PC-3 (cell line): ENCODE measurements around the gene PDE11A. TPM values are rescaled to one million over a fixed set of nuclear protein-coding genes. Genes with fewer than 3 reads are reported as not detected.

Experiments used
- ATAC-seq: fragments of 200-7000 bp; cut with Tn5 transposase; 2 replicates; pipeline ENCODE4 v1.9.1; 2020; ENCODE audit warnings: mild to moderate bottlenecking, moderate library complexity
- BruUV-seq: library from RNA; stranded (reverse); fragments of 400-500 nt; replicated peaks from 2 replicates; lab custom pipeline; 2021; lab: Mats Ljungman, UMichigan
- CTCF ChIA-PET: fragments of 300-600 bp; sonication (Branson Sonifier 250); formaldehyde crosslinking; loops from one replicate; lab custom pipeline; 2022; ENCODE audit warnings: antibody characterized with exemption; lab: Charles Lee
- POLR2A ChIA-PET: fragments of 300-600 bp; sonication (Branson Sonifier 250); formaldehyde crosslinking; loops from one replicate; lab custom pipeline; 2022; ENCODE audit warnings: antibody characterized with exemption; ENCODE audit not compliant: unreplicated experiment; lab: Charles Lee
- DNase-seq: peaks from one replicate; pipeline ENCODE4 v3.0.0-alpha.2; 2015
- H2AFZ ChIP-seq: fragments of 300-600 bp; sonication (generic); 2 replicates; pipeline ENCODE4 v1.6.0; 2016; ENCODE audit warnings: antibody characterized with exemption, low read length
- H3F3A ChIP-seq: fragments of 300-600 bp; sonication (generic); one replicate; pipeline ENCODE4 v1.6.0; 2017; ENCODE audit warnings: antibody characterized with exemption, low read length, control low read depth, mild to moderate bottlenecking; ENCODE audit not compliant: unreplicated experiment
- H3K27ac ChIP-seq: fragments of 300-600 bp; sonication (generic); 2 replicates; pipeline ENCODE4 v1.5.1; 2016; ENCODE audit warnings: mild to moderate bottlenecking, low read length
- H3K27me3 ChIP-seq: fragments of 300-600 bp; sonication (generic); 2 replicates; pipeline ENCODE4 v1.6.1; 2016; ENCODE audit warnings: low read length, mixed read lengths
- H3K36me3 ChIP-seq: fragments of 300-600 bp; sonication (generic); 2 replicates; pipeline ENCODE4 v1.6.1; 2016; ENCODE audit warnings: low read depth, mixed run types, low read length, mixed read lengths
- H3K4me1 ChIP-seq: fragments of 300-600 bp; sonication (generic); 2 replicates; pipeline ENCODE4 v1.5.1; 2016; ENCODE audit warnings: low read length; ENCODE audit not compliant: insufficient read depth
- H3K4me2 ChIP-seq: fragments of 300-600 bp; sonication (generic); 2 replicates; pipeline ENCODE4 v1.6.0; 2016; ENCODE audit warnings: low read length
- H3K4me3 ChIP-seq: fragments of 300-600 bp; sonication (generic); 2 replicates; pipeline ENCODE4 v1.5.1; 2016; ENCODE audit warnings: mild to moderate bottlenecking, low read length, mixed read lengths
- H3K79me2 ChIP-seq: fragments of 300-600 bp; sonication (generic); 2 replicates; pipeline ENCODE4 v1.6.1; 2017; ENCODE audit warnings: low read length, mixed read lengths
- H3K9ac ChIP-seq: fragments of 300-600 bp; sonication (generic); 2 replicates; pipeline ENCODE4 v1.6.0; 2016; ENCODE audit warnings: mild to moderate bottlenecking, low read length
- H3K9me2 ChIP-seq: fragments of 300-600 bp; sonication (generic); replicated peaks from 2 replicates; pipeline ENCODE4 v1.6.1; 2016; ENCODE audit warnings: mixed run types, low read length, mixed read lengths
- H3K9me3 ChIP-seq: fragments of 300-600 bp; sonication (generic); 2 replicates; pipeline ENCODE4 v1.6.1; 2016; ENCODE audit warnings: low read length, mixed read lengths
- H4K20me1 ChIP-seq: fragments of 300-600 bp; sonication (generic); 2 replicates; pipeline ENCODE4 v1.6.1; 2016; ENCODE audit warnings: low read length, mixed read lengths
- CTCF ChIP-seq: fragments of 300-600 bp; sonication (generic); conservative IDR thresholded peaks from 2 replicates; pipeline ENCODE4 v1.5.1; 2017; ENCODE audit warnings: antibody characterized with exemption, low read depth, mild to moderate bottlenecking, low read length
- EZH2 ChIP-seq: fragments of 300-600 bp; sonication (generic); IDR thresholded peaks from one replicate; pipeline ENCODE4 v1.6.1; 2017; ENCODE audit warnings: antibody characterized with exemption, mild to moderate bottlenecking, low read length; ENCODE audit not compliant: unreplicated experiment
- EZH2phosphoT487 ChIP-seq: fragments of 300-600 bp; sonication (generic); IDR thresholded peaks from 2 replicates; pipeline ENCODE4 v1.6.1; 2018; ENCODE audit warnings: mild to moderate bottlenecking, antibody characterized with exemption, low read length, borderline replicate concordance
- intact Hi-C: fragments of 100-400 bp; cut with micrococcal nuclease; formaldehyde crosslinking; loops from 2 replicates; pipeline ENCODE4 v1.9.0; 2023
- total RNA-seq: library from RNA; depleted of rRNA; stranded (reverse); fragments of >200 nt; gene quantifications from 2 replicates; pipeline ENCODE4 v1.2.3, GENCODE V29; 2014

PDE11A gene
- total RNA-seq, 1 experiment from 2014 or later, result 0.15 TPM

GRCh38 chr2:178075006-178075326 is 2.4 kb upstream of the PDE11A start:
- no TSS peak for BruUV-seq
- no peaks in the 10 kb centered on the region for H3K79me2 ChIP-seq
- no peak overlapping the region for H3K27ac ChIP-seq
- no peak overlapping the region for H3K4me3 ChIP-seq
- POLR2A ChIA-PET, result no interaction called here
- H2AFZ ChIP-seq, result 0 out of 2 replicates have a peak overlapping the region, but pooled peaks have one; percentile 46
- H3K27me3 ChIP-seq, result peaks cover 3% of the 10 kb centered on the region; the same call in 1 of the 2 replicates
- H3K4me2 ChIP-seq, result peak overlapping the region; percentile 26
- CTCF ChIA-PET, result no interaction called here
- no peaks in the 10 kb centered on the region for H4K20me1 ChIP-seq
- H3K9me3 ChIP-seq, result no peaks in the 10 kb centered on the region
- ATAC-seq, result no peak; the same call in 1 of the 2 replicates
- DNase-seq, result peak; percentile 62
- intact Hi-C loops, result no loop called here
- H3K9ac ChIP-seq, result no peak overlapping the region
- TF ChIP-seq EZH2, result no peak
- no peak for TF ChIP-seq EZH2phosphoT487
- TF ChIP-seq CTCF, result no peak
- no peaks in the 10 kb centered on the region for H3K9me2 ChIP-seq
- H3F3A ChIP-seq, result no peaks in the 10 kb centered on the region
- peaks cover 27% of the 10 kb centered on the region for H3K4me1 ChIP-seq
- no peaks in the 10 kb centered on the region for H3K36me3 ChIP-seq

GRCh38 chr2:178074123-178075005 is 1.8 kb upstream of the PDE11A start:
- ChIA-PET CTCF (interaction anchor here (0.7 kb wide), 1 partner anchor 232 kb away, joined by 3 read pairs; no protein-coding TSS in a partner anchor), POLR2A (no interaction called here)
- H3K79me2 ChIP-seq, result no peaks in the 10 kb centered on the region
- H4K20me1 ChIP-seq, result no peaks in the 10 kb centered on the region
- peak overlapping the region; percentile 46; the same call in 1 of the 2 replicates for H2AFZ ChIP-seq
- intact Hi-C loops, result loop anchor here (5.0 kb wide), 1 partner anchor 92 kb away; no protein-coding TSS in a partner anchor
- H3K36me3 ChIP-seq, result no peaks in the 10 kb centered on the region
- DNase-seq (no peak), ATAC-seq (peak; percentile 19; the same call in 1 of the 2 replicates)
- H3F3A ChIP-seq, result no peaks in the 10 kb centered on the region
- H3K4me1 ChIP-seq, result peaks cover 27% of the 10 kb centered on the region
- H3K9me3 ChIP-seq, result no peaks in the 10 kb centered on the region
- TF ChIP-seq EZH2phosphoT487 (no peak), CTCF (no peak), EZH2 (no peak)
- no TSS peak for BruUV-seq
- no peak overlapping the region for H3K4me3 ChIP-seq
- H3K27ac ChIP-seq, result no peak overlapping the region
- no peak overlapping the region for H3K9ac ChIP-seq
- peak overlapping the region; percentile 26 for H3K4me2 ChIP-seq
- peaks cover 3% of the 10 kb centered on the region; the same call in 1 of the 2 replicates for H3K27me3 ChIP-seq
- H3K9me2 ChIP-seq, result no peaks in the 10 kb centered on the region
